ENCODE data around the gene ARSB.
"Not testable (repeated sequence)": the region's sequence is repeated elsewhere in the genome, so short reads cannot be mapped to it uniquely, and the experiment has no call there.

Gene ARSB

DNA sequence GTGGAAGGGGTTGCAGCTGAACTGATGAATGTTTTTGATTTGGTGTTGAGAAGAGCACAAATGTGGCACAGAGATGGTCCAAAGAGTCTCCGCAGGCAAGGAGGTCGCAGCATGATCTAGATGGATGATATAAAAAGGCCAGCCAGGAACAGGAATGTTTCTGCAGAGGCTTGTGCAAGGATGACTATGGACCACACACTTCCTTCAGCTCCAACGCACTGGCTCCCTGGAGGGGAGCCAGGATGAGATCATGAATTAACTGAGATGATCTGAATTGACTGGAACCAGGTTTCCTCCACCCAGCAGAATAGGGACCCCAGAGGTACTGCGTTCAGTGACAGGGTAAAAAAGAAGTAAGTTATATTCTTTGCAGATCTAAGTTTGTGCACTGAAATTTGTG is 89.0 kb downstream of the ARSB start:
- DNase-seq: no peak

DNA sequence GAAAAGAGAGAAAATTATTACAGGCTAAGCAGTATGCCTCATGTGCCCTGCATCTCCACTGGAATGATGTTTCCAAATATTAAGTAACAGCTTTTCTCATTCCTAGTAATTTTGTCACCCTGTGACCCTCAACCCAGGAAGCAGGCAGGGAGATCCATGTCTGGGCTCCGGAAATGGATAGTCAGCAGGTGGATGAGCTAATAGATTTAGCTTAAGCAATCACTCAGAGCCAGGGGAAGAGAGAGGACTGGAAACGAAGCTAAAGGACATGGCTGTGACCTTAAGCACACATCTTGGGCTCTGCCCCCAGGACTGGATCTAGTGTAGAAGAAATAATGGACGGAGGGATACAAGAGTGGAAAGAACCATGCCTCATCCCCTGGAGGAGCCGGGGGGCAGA is 89.5 kb downstream of the ARSB start:
- DNase-seq: no peak

DNA sequence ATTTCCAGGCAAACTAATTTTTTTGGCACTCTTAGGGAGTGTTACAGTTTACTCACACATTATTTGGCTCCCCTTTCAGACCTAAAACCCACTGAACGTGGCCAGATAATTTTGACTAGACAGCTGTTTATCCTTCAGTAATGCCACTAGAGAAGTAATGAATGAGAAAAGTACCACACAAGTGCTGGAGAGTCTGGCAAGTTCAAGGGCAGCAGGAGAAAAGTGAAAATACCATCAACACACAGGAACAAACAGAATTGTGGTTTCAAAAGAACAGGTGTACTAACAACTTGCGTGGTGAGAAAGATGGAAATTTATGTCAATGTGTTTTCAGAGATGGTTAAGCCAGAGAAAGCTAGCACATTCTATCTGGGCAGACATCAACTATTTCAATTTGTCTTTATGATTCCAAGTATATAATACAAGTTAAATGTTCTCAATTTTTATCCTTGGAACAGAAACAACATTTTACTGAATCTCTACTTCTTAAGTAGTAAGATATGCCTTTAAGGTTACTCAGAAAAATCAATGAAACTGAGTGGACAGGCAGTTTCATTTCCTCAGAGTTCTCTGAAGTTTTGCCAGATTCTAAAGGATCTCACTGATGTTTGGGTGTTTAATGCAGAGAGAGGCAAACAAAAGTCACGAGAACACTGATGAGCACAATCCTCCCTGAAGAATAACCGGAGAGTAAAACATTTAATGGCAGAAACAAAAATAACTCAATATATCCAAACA is 91.0 kb downstream of the ARSB start:
- no peak for DNase-seq

DNA sequence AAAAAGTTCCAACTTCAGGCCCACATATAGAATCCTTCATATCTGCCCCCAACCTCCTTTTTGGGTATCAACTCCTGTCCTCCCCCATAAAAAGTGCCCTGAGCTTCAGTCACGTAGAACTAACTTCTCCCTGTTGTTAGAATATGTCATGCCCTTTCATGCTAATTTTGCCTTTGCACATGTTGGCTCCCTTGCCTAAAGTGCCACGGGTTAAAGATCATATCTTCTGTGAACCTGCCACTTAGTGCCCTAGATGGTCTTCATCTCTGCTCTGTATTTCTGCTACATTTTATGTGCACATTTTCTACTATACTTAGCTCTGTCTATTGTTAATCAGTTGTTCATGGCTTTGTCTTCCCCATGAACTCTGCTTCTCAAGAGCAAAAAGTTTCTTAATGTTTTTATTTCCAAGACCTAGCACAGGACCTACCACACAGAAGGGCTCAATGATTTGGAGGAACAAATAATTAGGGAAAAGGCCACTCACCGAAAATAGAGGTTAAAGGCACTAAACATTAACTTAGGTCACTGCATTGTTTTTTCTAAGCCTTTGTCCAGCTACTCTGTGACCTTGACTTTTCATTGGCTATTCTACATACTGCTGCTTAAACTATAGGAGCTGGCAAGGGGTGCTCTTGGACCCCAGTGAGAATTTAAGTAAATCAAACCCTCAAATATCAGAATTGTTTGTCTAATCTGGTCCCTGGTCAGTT is 94.3 kb downstream of the ARSB start:
- no peak for DNase-seq

DNA sequence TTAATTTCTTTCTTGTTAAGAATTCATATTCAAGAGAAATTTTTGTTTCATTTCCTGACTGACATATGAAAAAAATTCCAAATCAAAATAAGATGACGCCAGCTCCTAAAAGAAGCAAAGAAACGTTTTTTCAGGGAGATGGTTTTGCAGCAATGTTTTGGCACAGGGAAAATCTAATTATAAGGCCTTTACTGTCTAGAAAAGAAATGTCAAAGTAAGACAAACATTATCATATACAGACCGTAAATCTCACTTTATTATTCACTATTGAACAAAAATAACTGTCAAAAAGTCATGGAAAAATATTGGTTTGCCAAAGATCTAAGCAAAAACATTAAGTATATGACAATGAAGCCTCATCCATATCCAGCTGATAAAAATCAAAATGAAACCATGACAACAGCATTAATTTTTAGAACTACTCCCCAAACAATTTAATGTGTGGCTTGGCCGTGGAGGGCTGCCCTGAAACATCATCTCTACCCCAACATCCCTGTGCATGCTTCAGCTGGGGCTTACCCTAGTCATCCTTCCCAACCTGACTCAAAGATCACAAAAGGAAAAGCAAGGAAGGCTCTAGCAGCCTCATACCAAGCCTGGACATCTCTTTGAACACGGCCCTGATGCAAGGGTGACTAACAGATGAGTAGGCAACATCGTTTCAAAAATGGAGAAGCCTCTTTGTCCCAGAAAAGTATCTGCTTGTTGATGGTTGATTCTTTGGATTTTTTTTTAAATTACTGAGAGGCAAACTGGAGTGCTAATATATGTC is 95.6 kb downstream of the ARSB start:
- no peak for DNase-seq

DNA sequence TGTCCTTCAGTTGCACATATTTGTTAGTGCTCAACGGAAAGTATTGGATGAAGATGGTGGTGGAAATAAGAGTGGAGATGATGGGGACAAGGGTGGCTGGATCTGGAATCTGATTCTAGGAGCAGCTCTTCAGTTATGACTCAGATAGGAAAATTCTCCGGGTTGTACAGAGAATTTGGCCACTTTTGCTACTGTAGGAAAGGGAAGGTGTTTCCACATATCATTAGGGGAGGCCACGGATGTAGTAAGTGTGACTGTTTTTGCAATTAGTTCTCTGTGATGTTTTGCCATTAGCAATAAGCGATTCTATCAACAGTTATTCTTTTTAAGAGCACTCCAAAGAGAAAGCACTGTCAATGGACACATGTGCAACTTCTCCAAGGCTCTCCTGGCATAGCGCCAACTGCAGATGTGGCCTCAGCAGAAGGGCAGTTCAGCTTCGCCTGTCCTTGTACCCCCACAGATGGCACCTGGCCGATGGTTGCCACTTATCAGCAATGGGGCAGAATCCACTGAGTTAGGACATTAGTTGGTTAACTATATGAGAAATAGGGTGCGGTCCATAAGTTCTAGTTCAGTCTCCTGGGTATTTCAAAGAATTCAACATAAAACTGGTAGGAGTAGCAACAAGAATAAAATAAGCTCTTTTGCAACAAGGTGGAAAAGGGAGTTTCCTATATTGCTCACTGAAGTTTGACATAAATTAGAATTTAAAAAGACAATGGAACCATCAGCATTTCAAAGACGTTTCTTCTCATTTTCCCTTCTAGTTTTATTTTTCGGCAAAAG is 96.3 kb downstream of the ARSB start:
- peak; percentile 19 for DNase-seq

DNA sequence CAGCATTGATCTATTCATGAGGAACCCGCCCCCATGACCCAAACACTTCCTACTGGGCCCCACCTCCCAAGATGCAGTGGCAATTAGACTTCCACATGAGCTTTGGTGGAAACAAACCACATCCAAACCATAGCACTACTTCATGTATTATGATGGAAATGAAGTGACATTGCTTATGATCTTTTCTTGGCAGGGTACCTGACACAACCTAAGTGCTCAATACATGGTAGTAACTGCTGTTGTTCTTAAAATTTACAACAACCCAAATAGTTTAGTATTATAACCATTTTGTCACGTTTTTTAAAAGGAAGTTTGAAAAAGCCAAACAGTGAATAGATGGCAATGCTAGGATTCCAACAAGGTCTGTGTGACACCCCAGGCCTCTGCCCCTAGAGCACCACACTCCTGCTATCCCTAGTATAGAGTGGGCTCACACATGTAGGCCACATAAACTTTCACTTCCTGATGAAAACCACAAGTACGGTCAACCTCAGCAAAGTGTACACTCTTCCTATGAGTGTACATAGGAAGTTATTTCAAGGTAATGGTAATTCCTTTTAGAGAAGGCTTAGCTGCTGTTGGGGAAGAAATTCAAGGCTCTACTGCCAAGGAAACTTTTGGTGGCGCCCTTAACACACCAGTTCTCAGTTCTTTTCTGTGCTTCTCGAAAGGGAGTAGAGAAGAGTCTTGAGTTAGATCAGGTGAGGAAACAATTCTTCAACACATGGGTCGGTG is 97.6 kb downstream of the ARSB start:
- no peak for DNase-seq

DNA sequence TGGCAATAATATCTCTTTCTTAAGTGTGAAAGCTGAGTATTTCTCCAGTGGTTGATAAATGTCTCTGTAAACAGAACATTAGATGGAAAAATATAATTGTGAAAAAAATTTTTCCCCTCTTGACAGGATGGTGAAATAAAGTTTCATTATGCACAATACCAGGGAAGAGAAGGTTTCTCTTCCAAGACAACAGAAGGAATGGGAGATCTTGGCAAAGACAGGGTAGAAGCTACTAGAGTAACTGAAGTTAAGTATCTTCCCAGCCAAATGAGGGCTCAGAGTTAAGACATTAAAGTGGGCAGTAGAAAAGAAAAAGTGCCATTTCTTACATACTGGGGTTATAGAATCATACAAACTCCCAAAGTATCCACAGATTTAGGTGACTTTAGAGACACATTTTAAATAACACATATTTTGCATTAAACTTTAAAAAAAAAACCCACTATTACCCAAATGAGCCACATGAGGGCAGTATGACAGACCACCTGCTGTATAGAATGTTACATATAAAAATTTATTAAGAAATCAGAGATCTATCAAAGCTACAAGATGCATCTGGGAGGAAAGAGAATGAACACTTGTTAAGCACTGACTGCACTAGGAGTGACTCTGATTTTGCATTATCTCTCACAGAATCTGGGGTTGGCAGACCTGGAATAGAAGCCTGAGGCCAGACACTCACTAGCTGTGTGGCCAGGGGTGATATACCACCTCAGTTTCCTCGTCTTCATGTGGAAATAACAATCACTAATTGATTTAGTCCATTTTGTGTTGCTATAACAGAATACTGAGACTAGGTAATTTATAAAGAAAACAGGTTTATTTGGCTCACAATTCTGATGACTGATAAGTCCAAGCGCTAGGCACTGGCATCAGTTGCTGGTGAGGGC is 98.5 kb downstream of the ARSB start:
- DNase-seq: peak; percentile 25

DNA sequence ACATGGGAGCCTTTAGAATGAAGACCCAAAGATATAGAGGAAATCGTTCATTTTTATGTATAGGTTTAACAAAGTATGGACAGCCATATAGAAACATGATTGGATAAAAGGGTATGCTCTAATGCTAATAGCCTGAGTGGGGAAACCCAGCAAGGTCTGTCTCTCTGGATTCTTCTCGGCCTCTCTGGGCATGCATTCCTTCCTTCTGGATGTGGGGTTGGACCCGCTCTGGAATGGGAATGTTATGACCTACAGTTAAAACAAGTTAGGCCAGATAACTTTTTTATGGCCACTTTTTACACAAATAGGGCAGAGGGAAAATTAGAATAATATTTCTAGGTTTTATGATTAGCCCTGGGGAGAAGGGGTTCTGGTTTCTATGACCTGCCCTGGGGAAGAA is 103.2 kb downstream of the ARSB start:
- DNase-seq: no peak

DNA sequence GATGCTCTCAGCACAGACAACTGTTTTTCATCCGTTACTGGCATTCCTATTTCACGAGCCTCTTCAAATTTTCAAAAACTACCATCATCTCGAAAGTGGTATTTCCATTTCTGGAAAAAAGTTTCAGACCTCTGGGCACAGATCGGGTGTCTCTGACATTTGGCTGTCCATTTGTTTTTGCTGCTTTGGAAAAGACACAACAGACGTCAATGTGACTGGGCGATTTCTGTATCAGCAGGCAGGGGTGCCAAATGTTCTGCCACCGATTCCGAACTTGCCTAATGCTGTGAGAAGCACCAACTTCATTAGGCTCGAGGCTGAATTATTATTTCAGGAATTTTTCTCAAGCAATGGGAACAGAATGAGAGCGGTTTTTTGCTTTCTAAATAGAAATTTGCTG is 105.6 kb downstream of the ARSB start:
- no peak for DNase-seq

DNA sequence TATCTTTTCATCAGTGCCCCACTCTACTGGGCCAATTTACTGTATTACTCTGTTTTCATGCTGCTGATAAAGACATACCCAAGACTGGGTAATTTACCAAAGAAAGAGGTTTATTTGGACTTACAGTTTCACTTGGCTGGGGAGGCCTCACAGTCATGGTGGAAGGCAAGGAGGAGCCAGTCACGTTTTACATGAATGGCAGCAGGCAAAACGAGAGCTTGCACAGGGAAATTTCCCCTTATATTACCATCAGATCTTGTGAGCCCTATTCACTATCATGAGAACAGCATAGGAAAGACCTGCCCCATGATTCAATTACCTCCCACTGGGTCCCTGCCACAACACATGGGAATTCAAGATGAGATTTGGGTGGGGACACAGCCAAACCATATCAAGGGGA is 119.0 kb downstream of the ARSB start:
- DNase-seq: not testable (repeated sequence)

DNA sequence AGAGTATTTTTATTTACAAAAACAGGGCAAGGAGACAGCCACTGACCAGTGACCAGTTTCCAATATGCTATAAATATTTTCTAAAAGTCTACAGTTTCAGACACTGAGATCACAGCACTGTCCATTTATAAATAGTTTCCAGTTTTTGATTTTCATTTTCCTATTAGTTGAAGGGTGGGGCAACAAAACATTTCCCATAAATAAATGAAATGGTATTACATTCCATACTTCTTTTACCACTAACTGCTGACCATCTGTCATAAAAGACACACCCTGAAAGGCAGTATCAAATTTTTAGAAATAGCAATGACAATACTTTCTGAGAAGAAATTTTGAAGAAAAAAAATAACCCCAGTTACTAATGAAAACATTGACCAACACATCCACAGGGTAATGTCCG is 126.7 kb downstream of the ARSB start:
- no peak for DNase-seq

DNA sequence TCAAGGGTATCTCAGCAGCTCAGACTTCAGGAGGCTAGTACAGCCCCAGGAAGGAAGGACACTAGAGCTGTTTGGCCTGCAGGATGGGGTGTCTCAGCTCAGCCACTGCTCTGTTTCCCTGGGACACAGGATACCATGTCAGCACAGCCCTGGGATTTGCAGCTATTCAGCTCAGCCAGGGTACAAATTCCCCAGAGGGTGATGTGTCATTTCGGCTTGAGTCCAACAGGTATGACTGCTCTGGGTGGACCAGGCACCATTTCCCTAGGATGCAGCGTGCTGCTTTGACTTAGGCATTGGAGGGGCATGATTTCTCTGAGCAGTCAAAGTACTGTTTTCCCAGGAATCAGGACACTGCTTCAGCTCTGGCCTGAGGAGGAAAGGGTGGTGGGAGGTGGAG is 130.1 kb downstream of the ARSB start:
- no peak for DNase-seq

DNA sequence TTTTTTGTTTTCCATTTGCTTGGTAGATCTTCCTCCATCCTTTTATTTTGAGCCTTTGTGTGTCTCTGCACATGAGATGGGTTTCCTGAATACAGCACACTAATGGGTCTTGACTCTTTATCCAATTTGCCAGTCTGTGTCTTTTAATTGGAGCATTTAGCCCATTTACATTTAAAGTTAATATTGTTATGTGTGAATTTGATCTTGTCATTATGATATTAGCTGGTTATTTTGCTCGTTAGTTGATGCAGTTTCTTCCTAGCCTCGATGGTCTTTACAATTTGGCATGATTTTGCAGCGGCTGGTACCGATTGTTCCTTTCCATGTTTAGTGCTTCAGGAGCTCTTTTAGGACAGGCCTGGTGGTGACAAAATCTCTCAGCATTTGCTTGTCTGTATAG is 133.2 kb downstream of the ARSB start:
- not testable (repeated sequence) for DNase-seq

DNA sequence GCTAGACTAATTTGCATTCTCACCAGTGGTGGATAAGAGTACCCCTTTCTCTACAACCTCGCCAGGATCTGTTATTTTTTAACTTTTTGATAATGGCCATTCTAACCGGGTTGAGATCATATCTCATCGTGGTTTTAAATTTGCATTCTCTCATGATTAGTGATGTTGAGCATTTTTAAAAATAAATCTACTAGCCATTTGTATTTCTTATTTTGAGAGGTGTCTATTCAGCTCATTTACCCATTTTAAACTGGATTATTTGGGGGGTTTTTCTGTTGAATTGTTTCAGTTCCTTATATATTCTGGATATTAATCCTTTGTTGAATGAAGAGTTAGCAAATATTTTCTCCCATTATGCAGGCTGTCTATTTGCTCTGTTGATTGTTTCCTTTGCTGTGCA is 139.6 kb downstream of the ARSB start:
- no peak for DNase-seq

DNA sequence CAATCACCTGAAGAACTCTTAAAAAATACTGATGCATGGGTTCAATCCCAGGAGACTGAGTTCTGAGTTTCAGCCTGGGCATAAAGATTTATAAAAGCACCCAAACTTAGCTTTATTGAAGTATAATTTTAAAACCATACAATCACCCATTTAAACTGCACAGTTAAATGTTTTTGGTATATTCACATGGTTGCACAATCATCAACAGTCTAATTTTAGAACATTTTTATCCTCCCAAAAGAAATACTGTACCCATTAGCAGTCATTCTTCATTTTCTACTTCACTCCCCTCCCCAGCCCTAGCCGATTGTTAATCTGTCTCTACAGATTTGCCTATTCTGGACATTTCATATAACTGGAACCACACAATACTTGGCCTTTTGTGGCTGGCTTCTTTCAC is 141.7 kb downstream of the ARSB start:
- no peak for DNase-seq

DNA sequence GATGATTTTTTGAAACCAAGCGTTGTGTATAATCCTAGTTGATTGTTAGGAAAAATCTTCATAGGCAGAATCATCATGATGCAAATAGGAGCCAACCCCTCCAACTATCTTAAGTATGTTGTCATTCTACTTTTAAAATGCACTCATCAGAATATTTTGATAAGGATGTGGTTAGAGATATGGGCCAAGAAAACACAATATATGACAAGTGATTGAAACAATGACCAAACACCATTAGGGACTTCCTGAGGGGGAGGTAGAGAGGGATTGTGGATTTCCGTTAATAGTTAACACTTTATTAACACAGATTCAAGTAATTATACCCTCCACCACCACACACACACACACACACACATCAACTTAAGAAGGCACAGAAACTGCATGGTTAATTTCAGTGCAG is 143.3 kb downstream of the ARSB start:
- no peak for DNase-seq

DNA sequence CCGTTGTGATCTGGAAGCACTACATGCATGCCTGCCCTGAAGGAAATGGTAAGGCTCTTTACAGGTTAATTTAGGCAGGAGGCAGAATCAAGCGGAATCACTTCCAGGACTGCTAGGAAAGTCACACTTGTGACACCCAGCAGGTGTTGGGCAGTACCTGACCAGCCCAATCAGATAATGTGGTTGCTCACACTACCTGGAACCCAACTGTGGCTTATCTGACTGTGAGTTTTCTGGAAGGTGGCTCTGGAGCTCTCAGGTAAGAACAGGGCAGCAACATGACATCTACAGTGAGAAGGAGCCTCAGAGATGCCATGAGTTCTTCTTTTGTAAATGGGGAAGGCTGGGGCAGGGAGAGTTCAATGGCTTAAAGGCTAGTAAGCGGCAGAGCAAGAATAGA is 146.4 kb downstream of the ARSB start:
- DNase-seq: no peak

DNA sequence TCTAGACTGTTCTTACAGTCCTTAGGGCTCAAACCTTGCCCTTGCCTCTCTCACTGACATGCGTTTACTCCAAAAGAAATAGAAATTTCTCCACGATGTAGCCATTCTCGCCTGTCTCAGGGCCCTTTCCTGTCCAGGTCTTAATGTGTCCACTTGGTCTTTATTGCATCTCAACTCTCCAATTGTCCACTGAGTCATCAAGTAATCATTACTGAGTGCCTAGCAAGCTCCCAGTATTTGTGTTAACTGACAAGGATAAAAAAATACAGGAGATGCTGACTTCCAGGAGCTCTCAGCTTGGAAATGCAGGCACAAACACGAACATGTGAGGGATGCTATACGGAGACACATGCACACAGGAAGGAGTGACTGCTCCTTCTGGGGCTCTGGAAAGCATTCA is 147.3 kb downstream of the ARSB start:
- no peak for DNase-seq

DNA sequence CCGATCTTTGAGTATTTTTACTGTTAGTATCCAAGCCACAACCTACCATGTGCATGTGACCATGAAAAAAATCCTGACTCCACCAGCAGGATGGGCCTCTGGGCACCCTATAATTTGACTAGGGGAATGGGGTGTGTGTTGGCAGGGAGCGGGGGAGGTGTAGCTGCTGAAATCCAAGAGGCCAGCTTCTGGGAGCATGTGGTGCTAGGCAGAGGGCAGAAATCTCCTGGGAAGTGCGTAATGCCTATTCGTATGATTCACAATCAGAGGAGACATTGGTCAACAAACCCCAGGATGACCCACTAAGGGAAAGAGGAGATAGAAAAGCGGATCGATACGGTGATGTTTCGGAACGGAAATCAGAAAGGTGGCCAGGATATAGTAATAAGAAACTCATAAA is 149.9 kb downstream of the ARSB start:
- no peak for DNase-seq

DNA sequence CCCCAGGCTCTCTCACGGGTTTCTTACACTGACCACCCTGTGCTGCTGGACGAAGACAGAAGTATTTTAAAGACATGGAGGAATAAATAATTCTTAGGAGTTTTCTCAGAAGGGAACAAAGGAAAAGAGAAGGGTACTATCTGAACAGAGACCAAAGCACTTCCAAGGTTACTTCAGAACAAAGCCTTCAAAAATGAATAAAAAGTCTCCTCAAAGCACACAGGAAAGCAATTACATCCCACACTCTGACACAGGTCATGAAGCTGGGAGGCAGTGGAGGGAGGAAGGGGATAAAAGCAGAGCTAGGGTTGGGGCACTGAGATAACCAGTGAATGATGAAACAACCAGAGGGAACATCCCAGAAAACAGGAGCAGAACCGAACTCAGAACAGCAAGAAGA is 151.8 kb downstream of the ARSB start:
- DNase-seq: no peak

All from hematopoietic multipotent progenitor cell treated with erythropoietin and hydrocortisone succinate and interleukin-3 and kit ligand, for 8 days (in vitro differentiated cells).